ENCODE measurements around the gene S100A16. TPM values are rescaled to one million over a fixed set of nuclear protein-coding genes. Genes with fewer than 3 reads are reported as not detected.

The S100A16 gene
- total RNA-seq, 1 donor from 2014 or later = 22.1 TPM

- Mint-ChIP-seq H3K9me3 (no peaks in the 10 kb centered on the region), H3K27ac (peak overlapping the region; percentile 47), H3K27me3 (ENCODE audit: low read depth) (no peaks in the 10 kb centered on the region), H3K36me3 (no peaks in the 10 kb centered on the region), H3K4me1 (peaks cover 69% of the 10 kb centered on the region), H3K4me3 (no peak overlapping the region)
- no peak for DNase-seq (ENCODE audit: low spot score in 2 of 2, unreplicated experiment in 2 of 2)
- TF ChIP-seq CTCF (IDR thresholded peaks at IDR 0.05; ENCODE audit: unreplicated experiment) = no peak
Measured at GRCh38 chr1:153610334-153610733, 2.6 kb downstream of the S100A16 start.

DNA sequence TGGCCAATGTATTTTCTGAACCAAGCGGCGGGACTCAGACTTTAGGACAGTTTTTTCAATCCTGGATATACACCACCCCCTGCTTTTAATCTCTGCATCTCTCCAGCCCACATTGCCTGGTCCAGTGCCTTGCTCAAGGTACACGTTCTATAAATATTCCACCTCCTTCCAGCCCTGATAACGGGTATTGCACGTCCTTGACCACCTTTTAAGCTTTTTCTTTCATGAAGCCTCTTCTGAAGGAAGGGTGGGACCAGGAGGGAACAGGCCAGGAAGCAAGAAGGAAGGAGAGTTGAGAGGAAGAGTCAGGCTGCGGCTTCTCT is 3.4 kb downstream of the S100A16 start:
- Mint-ChIP-seq H3K27me3 (ENCODE audit: low read depth) (no peaks in the 10 kb centered on the region), H3K4me1 (peaks cover 65% of the 10 kb centered on the region), H3K36me3 (peaks cover 3% of the 10 kb centered on the region), H3K9me3 (no peaks in the 10 kb centered on the region), H3K27ac (peak overlapping the region; percentile 13), H3K4me3 (no peak overlapping the region)
- no peak for TF ChIP-seq CTCF (IDR thresholded peaks at IDR 0.05; ENCODE audit: unreplicated experiment)
- DNase-seq (ENCODE audit: low spot score in 2 of 2, unreplicated experiment in 2 of 2) = no peak

- peaks cover 59% of the 10 kb centered on the region for H3K4me1 Mint-ChIP-seq
- no peak for TF ChIP-seq CTCF (IDR thresholded peaks at IDR 0.05; ENCODE audit: unreplicated experiment)
- H3K27ac Mint-ChIP-seq = peak overlapping the region; percentile 92
- peaks cover 3% of the 10 kb centered on the region for H3K36me3 Mint-ChIP-seq
- DNase-seq (ENCODE audit: low spot score in 2 of 2, unreplicated experiment in 2 of 2) = no peak
- H3K27me3 Mint-ChIP-seq (ENCODE audit: low read depth) = no peaks in the 10 kb centered on the region
- no peaks in the 10 kb centered on the region for H3K9me3 Mint-ChIP-seq
- peak overlapping the region; percentile 28 for H3K4me3 Mint-ChIP-seq
Measured at GRCh38 chr1:153608742-153609584, 4.0 kb downstream of the S100A16 start.

DNA sequence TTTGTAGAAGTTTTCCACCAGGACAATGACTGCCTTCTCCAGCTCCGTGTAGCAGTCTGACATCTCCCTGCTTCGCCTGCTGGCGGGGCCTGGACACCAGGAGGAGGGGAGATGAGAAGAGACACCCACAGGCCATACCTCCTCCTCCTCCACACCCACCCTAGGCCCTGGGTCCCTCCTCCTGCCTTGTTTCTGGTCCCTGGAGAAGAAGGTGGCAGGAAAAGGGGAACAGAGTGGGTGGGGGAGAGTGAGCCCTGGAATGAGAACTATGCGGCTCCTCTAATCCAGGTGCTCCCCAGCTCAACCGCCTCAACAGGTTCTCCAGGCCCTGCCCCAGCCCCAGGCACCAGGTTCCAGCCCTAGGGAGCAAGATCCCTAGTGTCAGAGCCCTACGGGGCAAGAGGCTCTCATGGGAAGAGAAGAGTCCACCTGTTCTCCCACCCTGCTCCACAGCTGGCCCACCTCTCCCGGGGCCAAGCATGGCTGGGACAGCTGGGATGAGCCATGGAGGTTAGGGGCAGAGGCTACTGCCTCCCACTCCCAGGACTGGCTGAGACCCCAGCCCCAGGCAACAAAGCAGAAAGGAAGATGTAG is 4.8 kb downstream of the S100A16 start:
- no peak for TF ChIP-seq CTCF (IDR thresholded peaks at IDR 0.05; ENCODE audit: unreplicated experiment)
- H3K36me3 Mint-ChIP-seq = peaks cover 3% of the 10 kb centered on the region
- H3K4me1 Mint-ChIP-seq = peaks cover 54% of the 10 kb centered on the region
- no peak overlapping the region for H3K4me3 Mint-ChIP-seq
- H3K9me3 Mint-ChIP-seq = no peaks in the 10 kb centered on the region
- H3K27me3 Mint-ChIP-seq (ENCODE audit: low read depth) = no peaks in the 10 kb centered on the region
- no peak for DNase-seq (ENCODE audit: low spot score in 2 of 2, unreplicated experiment in 2 of 2)
- peak overlapping the region; percentile 92 for H3K27ac Mint-ChIP-seq

DNA sequence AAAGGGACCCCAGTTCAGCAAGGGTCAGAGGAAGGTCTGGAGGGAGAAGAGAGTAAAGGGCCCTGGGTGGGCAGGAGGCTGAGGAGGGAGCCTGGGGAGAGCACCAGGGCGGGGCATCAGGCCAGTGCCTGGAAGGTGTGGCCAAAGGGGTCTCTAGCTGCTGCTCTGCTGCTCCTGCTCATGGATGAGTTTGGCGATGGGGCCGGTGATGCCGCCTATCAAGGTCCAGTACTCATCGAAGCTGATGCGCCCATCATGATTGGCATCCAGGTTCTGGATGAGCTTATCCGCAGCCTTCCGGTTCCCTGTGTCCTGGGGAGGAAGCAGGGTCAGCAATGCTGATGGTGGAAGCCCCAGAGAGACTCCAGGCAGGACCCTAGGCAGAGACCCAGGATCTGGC is 5.6 kb downstream of the S100A16 start:
- Mint-ChIP-seq H3K27ac (no peak overlapping the region), H3K4me1 (peaks cover 48% of the 10 kb centered on the region), H3K9me3 (no peaks in the 10 kb centered on the region), H3K4me3 (no peak overlapping the region), H3K36me3 (peaks cover 3% of the 10 kb centered on the region), H3K27me3 (ENCODE audit: low read depth) (no peaks in the 10 kb centered on the region)
- no peak for TF ChIP-seq CTCF (IDR thresholded peaks at IDR 0.05; ENCODE audit: unreplicated experiment)
- no peak for DNase-seq (ENCODE audit: low spot score in 2 of 2, unreplicated experiment in 2 of 2)
